Neutrophil (primary cell): ENCODE data around the gene CACNA1C.

Experiments used
- H3K27ac ChIP-seq: fragments of 200-600 bp; sonication (generic); 2 replicates; pipeline ENCODE4 v1.5.1; 2016; ENCODE audit warnings: mild to moderate bottlenecking, moderate library complexity
- H3K27me3 ChIP-seq: fragments of 200-600 bp; sonication (generic); 2 replicates; pipeline ENCODE4 v1.6.0; 2016; ENCODE audit warnings: mild to moderate bottlenecking
- H3K36me3 ChIP-seq: fragments of 200-600 bp; sonication (generic); 2 replicates; pipeline ENCODE4 v1.5.1; 2017
- H3K4me1 ChIP-seq, 2 experiments: fragments of 200-600 bp in 1 of 2; sonication (generic) in 1 of 2; 1 replicate in 1 of 2; 2 replicates in 1 of 2; pipeline versions ENCODE4 v1.5.1 to v1.6.1; 2013 to 2016; ENCODE audit warnings: low read depth in 1 of 2, low read length in 1 of 2, mild to moderate bottlenecking in 1 of 2, moderate library complexity in 1 of 2; ENCODE audit not compliant: control insufficient read depth in 1 of 2, insufficient read depth in 1 of 2
- H3K4me3 ChIP-seq, 2 experiments: fragments of 200-600 bp in 1 of 2; sonication (generic) in 1 of 2; 1 replicate in 1 of 2; 2 replicates in 1 of 2; pipeline ENCODE4 v1.5.1; 2013 to 2016; ENCODE audit warnings: low read depth in 1 of 2, low read length in 1 of 2, mild to moderate bottlenecking in 1 of 2, moderate library complexity in 1 of 2
- H3K9me3 ChIP-seq: fragments of 200-600 bp; sonication (generic); 2 replicates; pipeline ENCODE4 v1.5.1; 2016
- CTCF ChIP-seq: fragments of 200-600 bp; sonication (generic); IDR thresholded peaks from 2 replicates; pipeline ENCODE4 v1.5.1; 2016; ENCODE audit warnings: antibody characterized with exemption

The CACNA1C gene

DNA sequence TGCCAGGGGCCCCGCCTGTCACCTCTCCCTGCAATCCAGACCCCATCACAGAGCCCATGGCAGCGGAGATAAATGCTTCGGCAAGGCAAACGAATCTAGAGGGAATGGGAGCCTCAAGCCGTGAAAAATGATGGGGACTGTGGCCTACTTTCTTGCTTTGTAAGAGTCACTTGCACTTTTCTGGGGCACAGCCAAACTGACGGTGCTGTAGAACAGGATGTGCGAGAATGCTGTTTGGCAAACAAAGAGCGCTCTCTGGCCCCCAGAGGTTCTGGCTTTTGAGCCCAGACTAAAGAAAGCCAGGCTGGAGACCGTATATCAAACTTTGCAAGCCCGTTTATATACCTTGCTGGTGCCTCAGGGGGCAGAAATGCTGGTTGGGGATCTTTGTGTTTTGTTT is 108.7 kb downstream of the CACNA1C start:
- no peaks in the 10 kb centered on the region for H3K9me3 ChIP-seq
- H3K4me1 ChIP-seq, result no peaks in the 10 kb centered on the region
- no peak for TF ChIP-seq CTCF
- no peaks in the 10 kb centered on the region for H3K36me3 ChIP-seq
- no peak overlapping the region for H3K27ac ChIP-seq
- no peaks in the 10 kb centered on the region for H3K27me3 ChIP-seq
- H3K4me3 ChIP-seq, result no peak overlapping the region

- H3K36me3 ChIP-seq, result no peaks in the 10 kb centered on the region
- no peak overlapping the region for H3K4me3 ChIP-seq
- H3K27me3 ChIP-seq, result no peaks in the 10 kb centered on the region
- no peak for TF ChIP-seq CTCF
- peaks cover 6% of the 10 kb centered on the region for H3K9me3 ChIP-seq
- no peaks in the 10 kb centered on the region for H3K4me1 ChIP-seq
- H3K27ac ChIP-seq, result no peak overlapping the region
Observed at GRCh38 chr12:2163177-2163941, 110.6 kb downstream of the CACNA1C start.

GRCh38 chr12:2165021-2165420 is 112.2 kb downstream of the CACNA1C start:
- Histone ChIP-seq H3K4me3 (no peak overlapping the region), H3K36me3 (no peaks in the 10 kb centered on the region), H3K27me3 (no peaks in the 10 kb centered on the region), H3K4me1 (no peaks in the 10 kb centered on the region), H3K27ac (no peak overlapping the region), H3K9me3 (peaks cover 6% of the 10 kb centered on the region)
- TF ChIP-seq CTCF, result no peak

- H3K27ac ChIP-seq, result no peak overlapping the region
- no peak for TF ChIP-seq CTCF
- H3K36me3 ChIP-seq, result no peaks in the 10 kb centered on the region
- no peaks in the 10 kb centered on the region for H3K4me1 ChIP-seq
- H3K4me3 ChIP-seq, result no peak overlapping the region
- no peaks in the 10 kb centered on the region for H3K27me3 ChIP-seq
- H3K9me3 ChIP-seq, result peaks cover 6% of the 10 kb centered on the region
Observed at GRCh38 chr12:2165927-2166326, 113.1 kb downstream of the CACNA1C start.

DNA sequence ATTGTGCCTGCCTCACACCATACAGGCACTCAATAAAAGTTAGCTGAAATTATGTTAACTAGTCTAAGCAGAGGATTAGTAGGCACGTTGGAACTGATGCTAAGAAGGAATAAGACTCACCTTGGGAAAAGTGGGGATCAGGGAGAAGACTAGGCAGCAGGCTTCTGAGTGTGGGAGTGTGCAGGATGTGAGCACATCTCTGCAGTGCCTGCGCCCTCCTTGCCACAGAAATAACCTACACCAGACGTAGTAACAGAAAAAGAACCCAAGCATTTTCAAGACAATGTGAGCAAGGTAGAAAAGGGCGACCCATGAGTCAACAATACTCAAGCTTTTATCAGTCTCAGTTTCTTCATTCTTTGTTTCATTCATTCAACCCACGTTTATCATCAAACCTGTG is 113.9 kb downstream of the CACNA1C start:
- H3K4me3 ChIP-seq, result no peak overlapping the region
- H3K4me1 ChIP-seq, result no peaks in the 10 kb centered on the region
- no peaks in the 10 kb centered on the region for H3K27me3 ChIP-seq
- no peak overlapping the region for H3K27ac ChIP-seq
- TF ChIP-seq CTCF, result no peak
- no peaks in the 10 kb centered on the region for H3K36me3 ChIP-seq
- peaks cover 6% of the 10 kb centered on the region for H3K9me3 ChIP-seq
